GM23338 (cell line): Measurements from ENCODE around the gene ZNF646. TPM values are rescaled to one million over a fixed set of nuclear protein-coding genes. Genes with fewer than 3 reads are reported as not detected.

ENCODE experiments used
- ATAC-seq: fragments of 200-7000 bp; cut with Tn5 transposase; 3 replicates; pipeline ENCODE4 v1.9.1; 2020
- DNase-seq: peaks from one replicate; pipeline ENCODE4 v3.0.0-alpha.2; 2015; ENCODE audit warnings: low spot score
- H2AFZ ChIP-seq: fragments of 200-600 bp; sonication (generic); 2 replicates; pipeline ENCODE4 v1.8.0; 2016; ENCODE audit warnings: antibody characterized with exemption, mild to moderate bottlenecking, moderate library complexity
- H3F3A ChIP-seq: fragments of 200-600 bp; sonication (generic); replicated peaks from 2 replicates; pipeline ENCODE4 v1.8.0; 2017; ENCODE audit warnings: antibody characterized with exemption, mixed run types, low read depth
- H3K27ac ChIP-seq: fragments of 200-600 bp; sonication (generic); 2 replicates; pipeline ENCODE4 v1.6.1; 2016; ENCODE audit warnings: low read depth
- H3K27me3 ChIP-seq: fragments of 200-600 bp; sonication (generic); 2 replicates; pipeline ENCODE4 v1.8.0; 2016; ENCODE audit warnings: mild to moderate bottlenecking, mixed run types, moderate library complexity; ENCODE audit not compliant: insufficient read depth
- H3K36me3 ChIP-seq: fragments of 200-600 bp; sonication (generic); 2 replicates; pipeline ENCODE4 v1.8.0; 2016; ENCODE audit warnings: mild to moderate bottlenecking; ENCODE audit not compliant: insufficient read depth
- H3K4me1 ChIP-seq: fragments of 200-600 bp; sonication (generic); 2 replicates; pipeline ENCODE4 v1.8.0; 2016; ENCODE audit warnings: mild to moderate bottlenecking, moderate library complexity; ENCODE audit not compliant: insufficient read depth
- H3K4me2 ChIP-seq: fragments of 200-600 bp; sonication (generic); 2 replicates; pipeline ENCODE4 v1.7.1; 2017; ENCODE audit warnings: mixed run types
- H3K4me3 ChIP-seq: fragments of 200-600 bp; sonication (generic); 2 replicates; pipeline ENCODE4 v1.6.1; 2016; ENCODE audit warnings: mixed run types
- H3K79me2 ChIP-seq: fragments of 200-600 bp; sonication (generic); replicated peaks from 2 replicates; pipeline ENCODE4 v1.8.0; 2017; ENCODE audit warnings: mild to moderate bottlenecking; ENCODE audit not compliant: insufficient read depth
- H3K9me2 ChIP-seq: fragments of 200-600 bp; sonication (generic); 2 replicates; pipeline ENCODE4 v1.8.0; 2017; ENCODE audit not compliant: insufficient read depth
- H4K20me1 ChIP-seq: fragments of 200-600 bp; sonication (generic); replicated peaks from 2 replicates; pipeline ENCODE4 v1.8.0; 2017; ENCODE audit warnings: mild to moderate bottlenecking; ENCODE audit not compliant: insufficient read depth
- H3K27ac Mint-ChIP-seq: 2 replicates; pipeline ENCODE4 v1.8.0; 2020; ENCODE audit warnings: inconsistent platforms, mild to moderate bottlenecking, moderate library complexity, mixed read lengths
- H3K27me3 Mint-ChIP-seq: 3 replicates; pipeline ENCODE4 v1.8.0; 2022; ENCODE audit warnings: low read depth, mild to moderate bottlenecking, moderate library complexity, mixed read lengths, inconsistent platforms; ENCODE audit not compliant: insufficient read depth, poor library complexity
- H3K36me3 Mint-ChIP-seq: 3 replicates; pipeline ENCODE4 v1.8.0; 2021; ENCODE audit warnings: low read depth, mild to moderate bottlenecking, inconsistent platforms, moderate library complexity, mixed read lengths
- H3K4me1 Mint-ChIP-seq: 3 replicates; pipeline ENCODE4 v1.8.0; 2020; ENCODE audit warnings: mild to moderate bottlenecking, inconsistent platforms, mixed read lengths
- H3K4me3 Mint-ChIP-seq: 3 replicates; pipeline ENCODE4 v1.8.0; 2021; ENCODE audit warnings: moderate library complexity, mild to moderate bottlenecking, inconsistent platforms, mixed read lengths
- H3K9me3 Mint-ChIP-seq: 3 replicates; pipeline ENCODE4 v1.8.0; 2020; ENCODE audit warnings: moderate library complexity, mild to moderate bottlenecking, inconsistent platforms, mixed read lengths
- CREB1 ChIP-seq: fragments of 250-450 bp; sonication (Bioruptor Pico); IDR thresholded peaks from 2 replicates; pipeline ENCODE4 v1.5.0; 2020; ENCODE audit warnings: low read depth, mild to moderate bottlenecking, moderate library complexity
- ETS1 ChIP-seq: IDR thresholded peaks from 2 replicates; pipeline ENCODE4 v1.6.1; 2016; ENCODE audit warnings: antibody characterized with exemption
- EZH2 ChIP-seq: fragments of 200-600 bp; sonication (generic); IDR thresholded peaks from one replicate; pipeline ENCODE4 v1.8.0; 2017; ENCODE audit warnings: antibody characterized with exemption, mild to moderate bottlenecking, low read depth; ENCODE audit not compliant: unreplicated experiment
- EZH2phosphoT487 ChIP-seq: fragments of 200-600 bp; sonication (generic); IDR thresholded peaks from one replicate; pipeline ENCODE4 v1.8.1; 2018; ENCODE audit warnings: antibody characterized with exemption; ENCODE audit not compliant: unreplicated experiment
- JUNB ChIP-seq: IDR thresholded peaks from one replicate; pipeline ENCODE4 v1.6.1; 2016; ENCODE audit warnings: antibody characterized with exemption; ENCODE audit not compliant: unreplicated experiment
- ZNF114 ChIP-seq: fragments of 250-450 bp; sonication (Bioruptor Pico); IDR thresholded peaks from 2 replicates; pipeline ENCODE4 v1.5.0; 2020; ENCODE audit warnings: mild to moderate bottlenecking, moderate library complexity
- ZNF462 ChIP-seq: fragments of 250-450 bp; sonication (Bioruptor Pico); IDR thresholded peaks from 2 replicates; pipeline ENCODE4 v1.5.0; 2020; ENCODE audit warnings: mild to moderate bottlenecking, moderate library complexity
- polyA plus RNA-seq: library from polyadenylated mRNA; unstranded; fragments of >200 nt; fragmentation: Nextera tagmentation; extraction: Ambion mirVana; gene quantifications from 2 replicates; pipeline ENCODE4 v1.2.1, GENCODE V29; 2016
- total RNA-seq: library from RNA; depleted of rRNA; stranded (reverse); fragments of >200 nt; shearing (Covaris generic); gene quantifications from 2 replicates; pipeline ENCODE4 v1.2.3, GENCODE V29; 2014
- TF ChIP-seq, protein P1 (sequence below), 2 experiments: fragments of 200-600 bp in 1 of 2; sonication (generic) in 1 of 2; conservative IDR thresholded peaks; 2 replicates each; pipeline versions ENCODE4 v1.5.1 to v1.6.1; 2016 to 2017; ENCODE audit warnings: antibody characterized with exemption in 2 of 2, low read depth in 2 of 2, mild to moderate bottlenecking in 2 of 2, moderate library complexity in 1 of 2

Gene ZNF646
- total and polyA plus RNA-seq, 2 experiments from 2014 or later, result 6.3 to 29.3 TPM

DNA sequence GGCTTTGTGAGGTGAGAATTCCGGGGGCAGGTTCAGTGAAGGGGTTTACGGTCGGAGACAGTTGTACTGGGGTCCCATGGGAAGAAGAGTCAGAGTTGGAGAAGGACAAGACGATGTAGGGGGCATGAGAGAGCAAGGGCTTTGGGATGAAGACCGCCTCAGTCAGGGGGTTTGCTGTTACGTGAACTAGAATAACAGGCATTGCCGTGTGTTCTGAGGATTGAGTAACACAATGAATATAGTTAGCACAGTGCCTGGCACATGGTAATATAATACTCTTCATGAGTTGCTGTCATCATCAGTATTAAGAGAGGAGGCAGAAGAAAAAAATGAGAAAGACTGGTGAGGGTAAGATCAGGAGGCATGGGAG, 577 bp downstream of the ZNF646 start:
- no peaks in the 10 kb centered on the region for H3F3A ChIP-seq
- no peak overlapping the region for H2AFZ ChIP-seq
- H3K79me2 ChIP-seq, result peaks cover 52% of the 10 kb centered on the region
- peak overlapping the region; percentile 90 for H3K4me3 ChIP-seq
- Mint-ChIP-seq H3K4me3 (peak overlapping the region; percentile 92), H3K36me3 (peaks cover 37% of the 10 kb centered on the region), H3K9me3 (no peaks in the 10 kb centered on the region; the same call in 2 of the 3 replicates), H3K4me1 (peaks cover 19% of the 10 kb centered on the region), H3K27ac (peak overlapping the region; percentile 91), H3K27me3 (peaks cover 8% of the 10 kb centered on the region)
- no peaks in the 10 kb centered on the region for H3K9me2 ChIP-seq
- no peaks in the 10 kb centered on the region for H3K27me3 ChIP-seq
- no peak for DNase-seq
- H3K4me2 ChIP-seq, result peak overlapping the region; percentile 86
- H3K27ac ChIP-seq, result peak overlapping the region; percentile 96
- peaks cover 7% of the 10 kb centered on the region; the same call in 1 of the 2 replicates for H3K36me3 ChIP-seq
- TF ChIP-seq ZNF114 (CRISPR knock-in tag) (no peak), ZNF462 (CRISPR knock-in tag) (no peak), CREB1 (CRISPR knock-in tag) (no peak), EZH2phosphoT487 (no peak), EZH2 (no peak), JUNB (no peak), ETS1 (no peak)
- TF ChIP-seq, protein P1, sequence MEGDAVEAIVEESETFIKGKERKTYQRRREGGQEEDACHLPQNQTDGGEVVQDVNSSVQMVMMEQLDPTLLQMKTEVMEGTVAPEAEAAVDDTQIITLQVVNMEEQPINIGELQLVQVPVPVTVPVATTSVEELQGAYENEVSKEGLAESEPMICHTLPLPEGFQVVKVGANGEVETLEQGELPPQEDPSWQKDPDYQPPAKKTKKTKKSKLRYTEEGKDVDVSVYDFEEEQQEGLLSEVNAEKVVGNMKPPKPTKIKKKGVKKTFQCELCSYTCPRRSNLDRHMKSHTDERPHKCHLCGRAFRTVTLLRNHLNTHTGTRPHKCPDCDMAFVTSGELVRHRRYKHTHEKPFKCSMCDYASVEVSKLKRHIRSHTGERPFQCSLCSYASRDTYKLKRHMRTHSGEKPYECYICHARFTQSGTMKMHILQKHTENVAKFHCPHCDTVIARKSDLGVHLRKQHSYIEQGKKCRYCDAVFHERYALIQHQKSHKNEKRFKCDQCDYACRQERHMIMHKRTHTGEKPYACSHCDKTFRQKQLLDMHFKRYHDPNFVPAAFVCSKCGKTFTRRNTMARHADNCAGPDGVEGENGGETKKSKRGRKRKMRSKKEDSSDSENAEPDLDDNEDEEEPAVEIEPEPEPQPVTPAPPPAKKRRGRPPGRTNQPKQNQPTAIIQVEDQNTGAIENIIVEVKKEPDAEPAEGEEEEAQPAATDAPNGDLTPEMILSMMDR (conservative IDR thresholded peaks at IDR 0.05; ENCODE audit: low read depth in 2 of 2), result peak; percentile 7 to 14; a peak in 1 of 4 replicates
- H4K20me1 ChIP-seq, result no peaks in the 10 kb centered on the region; the same call in 1 of the 2 replicates
- peaks cover 14% of the 10 kb centered on the region for H3K4me1 ChIP-seq
- no peak for ATAC-seq
